Neural cell (in vitro differentiated cells): Measurements from ENCODE around the gene UPF1.
"Not testable (repeated sequence)": the region's sequence is repeated elsewhere in the genome, so short reads cannot be mapped to it uniquely, and the experiment has no call there.

ENCODE experiments used
- CTCF ChIP-seq: fragments of 450-650 bp; IDR thresholded peaks from 2 replicates; pipeline ENCODE4 v1.5.1; 2014; ENCODE audit warnings: antibody characterized with exemption, mild to moderate bottlenecking, moderate library complexity; ENCODE audit not compliant: poor library complexity, severe bottlenecking
- EP300 ChIP-seq: fragments of 450-650 bp; conservative IDR thresholded peaks from 2 replicates; pipeline ENCODE4 v1.6.1; 2014; ENCODE audit warnings: antibody characterized with exemption, mild to moderate bottlenecking, moderate library complexity; ENCODE audit not compliant: poor library complexity, severe bottlenecking
- EZH2 ChIP-seq: fragments of 200-600, 300-800 bp; shearing (Covaris generic), sonication (generic); IDR thresholded peaks from 2 replicates; pipeline ENCODE4 v1.6.1; 2014; ENCODE audit warnings: antibody characterized with exemption, low read length, borderline replicate concordance, mild to moderate bottlenecking; ENCODE audit not compliant: insufficient read depth, poor library complexity, severe bottlenecking
- MXI1 ChIP-seq: fragments of 450-650 bp; conservative IDR thresholded peaks from 2 replicates; pipeline ENCODE4 v1.6.1; 2014; ENCODE audit warnings: antibody characterized with exemption, mild to moderate bottlenecking; ENCODE audit not compliant: poor library complexity, severe bottlenecking
- POLR2AphosphoS5 ChIP-seq: IDR thresholded peaks from 2 replicates; pipeline ENCODE4 v1.6.1; 2012
- RAD21 ChIP-seq: fragments of 450-650 bp; conservative IDR thresholded peaks from 2 replicates; pipeline ENCODE4 v1.6.1; 2014; ENCODE audit warnings: antibody characterized with exemption, mild to moderate bottlenecking, moderate library complexity
- TAF1 ChIP-seq: IDR thresholded peaks from 2 replicates; pipeline ENCODE4 v1.6.1; 2012; ENCODE audit warnings: low read depth
- TF ChIP-seq, protein P1 (sequence below): IDR thresholded peaks from 2 replicates; pipeline ENCODE4 v1.6.1; 2012; ENCODE audit warnings: borderline replicate concordance

- not testable (repeated sequence) for TF ChIP-seq EP300, CTCF, MXI1, RAD21, TAF1, EZH2, POLR2AphosphoS5
- TF ChIP-seq, protein P1, sequence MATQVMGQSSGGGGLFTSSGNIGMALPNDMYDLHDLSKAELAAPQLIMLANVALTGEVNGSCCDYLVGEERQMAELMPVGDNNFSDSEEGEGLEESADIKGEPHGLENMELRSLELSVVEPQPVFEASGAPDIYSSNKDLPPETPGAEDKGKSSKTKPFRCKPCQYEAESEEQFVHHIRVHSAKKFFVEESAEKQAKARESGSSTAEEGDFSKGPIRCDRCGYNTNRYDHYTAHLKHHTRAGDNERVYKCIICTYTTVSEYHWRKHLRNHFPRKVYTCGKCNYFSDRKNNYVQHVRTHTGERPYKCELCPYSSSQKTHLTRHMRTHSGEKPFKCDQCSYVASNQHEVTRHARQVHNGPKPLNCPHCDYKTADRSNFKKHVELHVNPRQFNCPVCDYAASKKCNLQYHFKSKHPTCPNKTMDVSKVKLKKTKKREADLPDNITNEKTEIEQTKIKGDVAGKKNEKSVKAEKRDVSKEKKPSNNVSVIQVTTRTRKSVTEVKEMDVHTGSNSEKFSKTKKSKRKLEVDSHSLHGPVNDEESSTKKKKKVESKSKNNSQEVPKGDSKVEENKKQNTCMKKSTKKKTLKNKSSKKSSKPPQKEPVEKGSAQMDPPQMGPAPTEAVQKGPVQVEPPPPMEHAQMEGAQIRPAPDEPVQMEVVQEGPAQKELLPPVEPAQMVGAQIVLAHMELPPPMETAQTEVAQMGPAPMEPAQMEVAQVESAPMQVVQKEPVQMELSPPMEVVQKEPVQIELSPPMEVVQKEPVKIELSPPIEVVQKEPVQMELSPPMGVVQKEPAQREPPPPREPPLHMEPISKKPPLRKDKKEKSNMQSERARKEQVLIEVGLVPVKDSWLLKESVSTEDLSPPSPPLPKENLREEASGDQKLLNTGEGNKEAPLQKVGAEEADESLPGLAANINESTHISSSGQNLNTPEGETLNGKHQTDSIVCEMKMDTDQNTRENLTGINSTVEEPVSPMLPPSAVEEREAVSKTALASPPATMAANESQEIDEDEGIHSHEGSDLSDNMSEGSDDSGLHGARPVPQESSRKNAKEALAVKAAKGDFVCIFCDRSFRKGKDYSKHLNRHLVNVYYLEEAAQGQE, result not testable (repeated sequence)
Observed at GRCh38 chr19:18917593-18917992, 85.8 kb downstream of the UPF1 start.
